Islet precursor cell (in vitro differentiated cells): ENCODE results near the gene PROM2.
"Not testable (repeated sequence)": the region's sequence is repeated elsewhere in the genome, so short reads cannot be mapped to it uniquely, and the experiment has no call there.

ENCODE experiments used
- DNase-seq: peaks from one replicate; pipeline ENCODE4 v3.0.0-alpha.2; 2018

Gene PROM2, protein sequence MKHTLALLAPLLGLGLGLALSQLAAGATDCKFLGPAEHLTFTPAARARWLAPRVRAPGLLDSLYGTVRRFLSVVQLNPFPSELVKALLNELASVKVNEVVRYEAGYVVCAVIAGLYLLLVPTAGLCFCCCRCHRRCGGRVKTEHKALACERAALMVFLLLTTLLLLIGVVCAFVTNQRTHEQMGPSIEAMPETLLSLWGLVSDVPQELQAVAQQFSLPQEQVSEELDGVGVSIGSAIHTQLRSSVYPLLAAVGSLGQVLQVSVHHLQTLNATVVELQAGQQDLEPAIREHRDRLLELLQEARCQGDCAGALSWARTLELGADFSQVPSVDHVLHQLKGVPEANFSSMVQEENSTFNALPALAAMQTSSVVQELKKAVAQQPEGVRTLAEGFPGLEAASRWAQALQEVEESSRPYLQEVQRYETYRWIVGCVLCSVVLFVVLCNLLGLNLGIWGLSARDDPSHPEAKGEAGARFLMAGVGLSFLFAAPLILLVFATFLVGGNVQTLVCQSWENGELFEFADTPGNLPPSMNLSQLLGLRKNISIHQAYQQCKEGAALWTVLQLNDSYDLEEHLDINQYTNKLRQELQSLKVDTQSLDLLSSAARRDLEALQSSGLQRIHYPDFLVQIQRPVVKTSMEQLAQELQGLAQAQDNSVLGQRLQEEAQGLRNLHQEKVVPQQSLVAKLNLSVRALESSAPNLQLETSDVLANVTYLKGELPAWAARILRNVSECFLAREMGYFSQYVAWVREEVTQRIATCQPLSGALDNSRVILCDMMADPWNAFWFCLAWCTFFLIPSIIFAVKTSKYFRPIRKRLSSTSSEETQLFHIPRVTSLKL

DNA sequence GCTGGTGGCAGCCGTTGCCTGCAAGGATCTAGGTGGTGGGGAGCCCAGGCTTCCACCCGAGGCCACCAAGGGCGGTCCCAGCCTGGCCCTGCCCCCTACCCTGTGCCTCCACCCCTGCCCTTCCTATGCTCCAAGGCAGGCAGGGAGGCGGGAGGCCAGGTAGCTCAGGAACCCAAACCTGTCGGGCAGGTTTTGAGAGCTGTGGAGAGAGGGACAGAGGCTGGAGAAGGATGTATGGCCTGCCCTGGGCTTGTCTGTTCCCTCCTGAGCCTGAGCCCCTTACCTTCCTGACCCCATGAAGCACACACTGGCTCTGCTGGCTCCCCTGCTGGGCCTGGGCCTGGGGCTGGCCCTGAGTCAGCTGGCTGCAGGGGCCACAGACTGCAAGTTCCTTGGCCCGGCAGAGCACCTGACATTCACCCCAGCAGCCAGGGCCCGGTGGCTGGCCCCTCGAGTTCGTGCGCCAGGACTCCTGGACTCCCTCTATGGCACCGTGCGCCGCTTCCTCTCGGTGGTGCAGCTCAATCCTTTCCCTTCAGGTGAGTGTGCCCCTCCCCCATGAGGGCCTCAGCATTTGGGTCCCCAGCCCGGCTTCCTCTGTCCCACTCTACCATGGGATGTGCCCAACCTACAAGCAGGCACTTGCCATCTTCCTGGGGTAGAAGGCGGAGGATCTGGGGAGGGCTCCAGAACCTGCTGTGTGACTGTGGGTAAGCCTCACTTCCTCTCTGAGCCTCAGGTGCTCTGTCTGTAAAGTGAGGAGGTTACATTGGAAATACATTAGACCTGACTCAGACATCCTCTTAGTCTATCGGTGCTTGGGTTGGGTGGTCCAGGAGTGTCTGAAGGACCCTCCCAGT, at the start of gene PROM2:
Gene PROM2 (plus strand): TSS at position 159 of the 860 bp plus-strand sequence. CDS start 137 bp downstream, at position 296.
- peak; percentile 92 for DNase-seq

DNA sequence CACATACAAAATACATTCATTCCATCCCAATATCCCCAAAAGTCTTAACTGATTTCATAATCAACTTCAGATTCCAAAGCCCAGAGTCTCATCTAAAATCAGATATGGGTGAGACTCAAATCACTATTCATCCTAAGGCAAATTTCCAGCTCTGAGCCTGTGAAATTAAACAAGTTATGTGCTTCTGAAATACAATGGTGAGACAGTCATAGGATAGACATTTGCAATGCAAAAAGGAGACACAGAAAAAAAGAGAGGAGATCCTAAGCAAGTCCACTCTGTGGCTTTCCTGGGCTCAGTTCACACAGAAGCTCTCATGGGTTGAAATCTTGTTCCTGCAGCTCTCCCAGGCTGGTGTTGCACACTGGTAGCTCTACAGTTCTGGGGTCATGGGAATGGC, 48.6 kb upstream of the PROM2 start:
- no peak for DNase-seq

DNA sequence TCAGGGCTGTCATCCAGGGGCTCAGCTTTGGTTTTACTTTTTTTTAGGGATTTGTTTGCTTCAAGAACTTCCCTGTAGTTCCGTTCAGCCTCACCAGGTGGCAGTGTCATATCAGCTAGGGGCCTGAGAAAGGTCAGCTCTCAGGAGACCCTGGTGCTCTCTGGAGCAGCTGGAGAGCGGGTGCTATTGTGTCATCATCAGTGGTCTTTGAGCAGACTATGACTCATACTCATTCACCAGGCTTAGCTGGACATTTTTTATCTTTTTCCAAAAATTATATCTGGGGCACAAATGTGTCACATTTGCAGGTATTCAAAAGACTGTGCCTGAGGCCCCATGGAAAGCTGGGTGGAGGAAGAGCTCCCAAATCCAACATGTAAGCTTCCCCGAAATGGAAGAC, 42.5 kb upstream of the PROM2 start:
- peak; percentile 93 for DNase-seq

GRCh38 chr2:95232232-95232631, 42.0 kb upstream of the PROM2 start:
- no peak for DNase-seq

DNA sequence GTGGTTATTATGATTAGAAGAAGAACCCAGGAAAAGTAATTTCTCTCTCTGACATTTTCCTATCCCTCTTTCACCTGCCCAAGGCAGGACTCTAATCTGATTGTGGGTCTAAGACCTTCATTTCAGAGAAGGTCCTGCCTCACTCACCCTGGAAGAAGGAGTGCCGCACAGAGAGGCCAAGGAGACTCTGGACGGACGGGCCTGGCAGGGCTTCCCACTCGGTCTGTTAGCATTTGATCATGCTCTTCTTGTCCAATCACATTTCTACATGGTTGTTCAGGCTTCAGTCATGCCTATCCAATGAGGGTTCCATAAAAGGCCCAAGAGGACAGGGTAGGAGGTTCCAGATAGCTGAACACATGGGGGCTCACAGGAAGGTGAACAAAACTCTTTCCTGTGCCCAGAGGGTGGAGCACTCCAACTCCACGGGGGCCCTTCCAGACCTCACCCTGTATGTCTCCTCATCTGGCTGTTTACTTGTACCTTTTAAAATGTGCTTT, 39.9 kb upstream of the PROM2 start:
- DNase-seq: no peak

- no peak for DNase-seq
Measured at GRCh38 chr2:95234816-95235215, 39.4 kb upstream of the PROM2 start.

- DNase-seq: no peak
Measured at GRCh38 chr2:95238131-95238530, 36.1 kb upstream of the PROM2 start.

DNA sequence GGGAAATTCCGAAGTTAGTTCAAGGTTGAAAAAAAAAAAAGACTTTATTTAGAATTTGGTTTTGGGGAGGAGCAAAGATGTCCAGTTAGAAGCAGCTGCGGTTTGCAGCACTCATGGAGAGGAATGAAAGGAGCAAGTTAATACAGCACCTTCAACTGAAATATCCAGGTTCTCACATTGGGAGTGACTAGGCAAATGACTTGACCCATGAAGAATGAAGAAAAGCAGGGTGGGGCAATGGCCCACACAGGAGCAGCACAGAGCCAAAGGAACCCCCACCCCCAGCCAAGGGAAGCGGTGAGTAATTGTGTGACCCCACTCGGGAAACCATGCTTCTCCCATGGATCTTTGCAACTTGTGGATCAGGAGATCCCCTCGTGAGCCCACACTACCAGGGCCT, 34.2 kb upstream of the PROM2 start:
- DNase-seq: no peak

- no peak for DNase-seq
Measured at GRCh38 chr2:95240556-95240955, 33.7 kb upstream of the PROM2 start.

DNA sequence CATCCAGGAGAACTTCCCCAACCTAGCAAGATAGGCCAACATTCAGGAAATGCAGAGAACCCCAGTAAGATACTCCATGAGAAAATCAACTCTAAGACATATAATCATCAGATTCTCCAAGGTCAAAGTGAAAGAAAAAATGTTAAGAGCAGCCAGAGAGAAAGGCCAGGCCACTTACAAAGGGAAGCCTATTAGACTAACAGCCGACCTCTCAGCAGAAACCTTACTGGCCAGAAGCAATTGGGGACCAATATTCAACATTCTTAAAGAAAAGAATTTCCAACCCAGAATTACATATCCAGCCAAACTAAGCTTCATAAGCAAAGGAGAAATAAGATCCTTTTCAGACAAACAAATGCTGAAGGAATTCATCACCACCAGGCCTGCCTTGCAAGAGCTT, 32.2 kb upstream of the PROM2 start:
- DNase-seq: not testable (repeated sequence)

- no peak for DNase-seq
Measured at GRCh38 chr2:95258271-95258670, 16.0 kb upstream of the PROM2 start.

DNA sequence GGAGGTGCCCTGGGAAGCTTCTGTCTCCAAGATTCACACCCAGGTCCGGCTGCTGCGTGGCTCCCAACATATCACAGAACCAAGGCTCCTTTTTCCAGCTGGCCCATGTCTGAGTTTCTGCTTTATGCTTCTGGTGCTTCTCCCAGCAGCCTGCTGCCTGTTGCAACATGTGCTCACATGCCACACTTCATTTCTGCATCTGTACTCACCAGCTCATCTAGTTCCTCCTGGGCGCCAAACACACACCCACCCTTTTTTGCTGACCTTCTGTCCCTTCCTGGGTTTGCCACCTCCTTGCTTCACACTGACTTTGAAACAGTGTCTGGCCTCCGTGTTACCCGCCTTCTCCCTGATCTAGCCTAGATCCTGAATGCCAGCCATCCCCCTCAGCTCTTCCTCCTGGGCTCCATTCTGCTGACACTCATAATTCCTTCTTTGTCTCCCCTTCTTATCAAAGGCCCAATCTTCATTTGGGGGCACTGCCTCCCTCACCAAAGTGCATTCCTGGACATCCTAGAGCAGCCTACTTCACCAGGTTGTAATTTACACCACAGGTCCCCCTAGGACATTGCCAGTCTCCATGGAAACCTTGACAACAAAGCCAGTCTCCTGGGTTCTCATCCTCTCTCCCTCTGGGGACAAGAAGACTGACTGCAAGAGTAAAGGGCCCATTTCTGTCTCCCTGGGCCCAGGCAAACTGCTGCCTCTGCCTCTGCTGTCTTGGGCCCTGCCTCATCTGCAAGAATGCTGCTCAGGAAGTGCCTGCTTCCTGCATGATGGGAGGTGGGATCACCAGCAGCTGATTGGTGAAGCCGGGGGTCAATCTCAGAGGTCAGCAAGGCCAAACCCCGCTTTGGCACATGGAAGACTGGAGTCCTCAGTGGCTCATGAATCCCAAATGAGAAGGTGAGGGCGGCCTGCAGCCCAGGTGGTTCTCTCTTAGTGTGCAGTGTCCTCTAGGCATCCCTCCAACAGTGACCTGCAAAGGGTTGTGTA, 13.9 kb upstream of the PROM2 start:
- peak; percentile 64 for DNase-seq

- no peak for DNase-seq
Measured at GRCh38 chr2:95261602-95262001, 12.6 kb upstream of the PROM2 start.

GRCh38 chr2:95262896-95263542, 11.2 kb upstream of the PROM2 start:
- DNase-seq: no peak

GRCh38 chr2:95264624-95265023, 9.6 kb upstream of the PROM2 start:
- peak; percentile 43 for DNase-seq

DNA sequence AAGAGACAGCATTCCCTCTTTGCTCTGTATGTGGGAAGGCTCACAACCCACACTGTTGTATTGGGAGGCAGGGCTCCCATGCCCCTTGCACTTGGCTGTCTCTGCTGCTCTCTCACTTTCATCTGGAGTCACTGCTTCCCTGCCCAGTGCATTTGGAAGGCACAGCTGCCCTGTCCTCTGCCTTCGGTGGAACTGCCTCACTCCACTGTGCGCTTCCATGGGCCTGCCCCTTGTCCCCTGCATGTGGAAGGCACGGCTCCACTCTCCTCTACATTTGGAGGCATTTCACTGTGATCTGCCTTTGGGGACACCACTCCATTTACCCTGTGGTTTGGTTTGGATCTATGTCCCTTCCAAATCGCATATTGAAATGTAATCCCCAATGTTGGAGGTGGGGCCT, 9.1 kb upstream of the PROM2 start:
- no peak for DNase-seq

DNA sequence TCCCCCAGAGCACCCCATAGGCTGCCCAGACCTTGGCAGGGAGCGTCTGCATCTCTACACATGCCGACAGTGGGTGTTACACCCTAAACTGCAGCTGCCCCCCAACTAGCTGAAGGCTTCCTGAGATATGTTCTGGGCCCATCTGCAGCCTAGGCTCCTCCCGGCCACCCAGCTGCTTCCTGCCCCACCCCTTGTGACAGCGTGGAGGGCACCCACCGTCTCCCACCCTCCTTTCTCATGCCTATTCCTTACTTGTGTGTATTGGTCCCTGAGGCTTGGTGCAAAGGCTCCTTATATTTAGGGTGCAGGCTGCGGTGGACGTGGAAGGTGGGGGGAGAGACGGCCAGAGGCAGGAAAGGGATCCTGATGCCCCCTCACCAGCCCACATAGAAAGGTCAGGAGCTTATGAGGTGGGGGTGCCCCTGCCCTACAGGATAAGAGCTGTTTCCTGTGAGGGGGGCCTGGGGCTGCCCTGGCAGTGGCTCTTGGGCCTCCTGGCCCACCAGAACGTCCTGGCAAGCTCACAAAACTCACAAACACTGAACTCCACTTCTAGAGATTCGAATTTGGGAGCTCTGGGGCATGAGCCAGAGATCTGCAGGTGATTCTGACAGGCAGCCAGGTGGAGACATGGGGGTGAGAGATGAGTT, 7.3 kb upstream of the PROM2 start:
- DNase-seq: peak; percentile 32

DNA sequence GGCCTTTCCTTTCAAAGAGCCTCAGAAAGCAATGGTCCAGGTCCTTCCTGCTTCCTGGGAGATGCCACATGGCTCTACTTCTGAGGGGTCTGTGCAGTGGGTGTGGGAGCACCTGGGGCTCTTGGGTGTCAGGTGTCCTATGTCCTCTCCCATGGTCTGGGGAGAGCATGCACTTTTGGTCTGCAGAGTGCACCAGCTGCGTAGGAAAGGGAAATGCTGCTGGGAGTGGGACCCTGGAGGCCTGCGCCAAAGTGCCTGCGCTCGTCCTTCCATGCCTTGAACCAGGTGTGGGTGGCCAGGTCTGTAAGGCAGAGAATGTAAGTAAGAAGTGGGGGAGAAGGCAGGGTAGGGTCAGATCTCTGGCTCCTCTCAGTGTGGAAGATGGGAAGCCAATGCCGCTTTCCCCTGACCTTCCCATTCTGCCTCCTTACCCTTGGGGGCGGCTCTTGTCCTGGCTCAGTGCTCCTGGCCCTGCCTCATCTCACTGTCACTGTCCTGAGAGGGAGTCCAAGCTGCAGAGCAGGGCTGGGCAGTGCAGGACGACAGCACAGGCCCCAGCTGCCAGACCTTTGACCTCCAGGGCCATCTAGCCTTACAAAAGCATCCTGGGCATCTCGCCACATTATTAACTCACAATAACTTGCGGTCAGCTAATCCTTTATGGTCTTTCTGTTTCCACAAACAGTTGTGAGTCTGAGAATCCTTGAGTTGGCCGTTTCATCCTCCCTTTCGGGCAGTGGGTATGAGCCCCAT, 6.6 kb upstream of the PROM2 start:
- DNase-seq: peak; percentile 43

DNA sequence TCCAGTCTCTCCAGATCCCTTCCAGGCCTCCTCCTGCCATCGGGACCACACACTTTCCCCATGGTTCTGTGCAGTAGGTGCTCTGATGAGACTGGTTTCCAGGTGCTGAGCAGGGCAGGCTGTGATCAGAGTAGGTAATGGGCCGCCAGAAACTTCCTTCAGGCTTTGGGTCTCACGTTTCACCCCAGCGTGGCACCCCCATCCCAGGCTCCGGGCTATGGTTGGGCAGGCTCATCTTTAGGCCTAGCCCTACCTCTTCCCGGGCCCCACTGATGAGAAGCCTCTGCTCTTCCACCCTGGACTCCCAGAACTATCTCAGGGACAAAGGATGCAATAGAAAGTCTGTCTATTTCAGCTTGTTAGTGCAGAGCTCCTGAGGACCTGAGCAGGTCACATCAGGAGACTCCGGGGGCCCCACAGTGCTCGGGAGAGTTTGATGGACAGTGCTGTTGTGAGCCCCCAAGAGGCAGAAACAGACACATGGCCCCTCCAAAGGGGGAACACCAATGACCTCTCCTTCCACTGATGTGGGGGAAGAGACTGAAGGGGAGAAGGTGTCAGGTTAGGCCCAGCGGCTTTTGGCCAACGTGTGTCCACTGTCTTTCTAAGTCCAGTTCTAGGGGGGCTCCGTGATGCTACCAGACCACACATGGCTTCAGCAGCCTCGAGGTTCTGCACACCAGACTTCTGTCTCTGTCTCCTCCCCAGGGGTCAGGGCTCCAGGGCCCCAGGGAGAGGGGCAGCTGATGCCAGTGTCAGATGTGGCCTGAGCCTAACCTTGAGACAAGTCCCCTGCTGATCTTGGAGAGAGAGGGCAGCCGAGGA, 5.8 kb upstream of the PROM2 start:
- DNase-seq: peak; percentile 38
